ENCODE measurements around the gene SOST. TPM values are rescaled to one million over a fixed set of nuclear protein-coding genes. Genes with fewer than 3 reads are reported as not detected.
A peak's percentile ranks its signal among the peaks of the same experiment; 100 is the strongest.

SOST gene
- total and polyA plus RNA-seq, 2 donors (not counting 3 experiments of a cell fraction or from before 2014, with no cell fraction given), result not detected

- dilution Hi-C loops (cut with MboI; ENCODE audit: extremely low pct_ligation_motif_present, low sequenced_read_pairs) (no loop called here), intact Hi-C loops (cut with micrococcal nuclease) (loop anchor here (1.0 to 2.0 kb wide), 2 partner anchors 54 to 68 kb away; partner anchors contain the start of gene MPP3)
- ChIA-PET POLR2A (interaction anchor here (0.5 to 0.9 kb wide), 3 partner anchors 10 to 225 kb away, joined by 3 to 8 read pairs (median 3); no protein-coding TSS in a partner anchor), CTCF (interaction anchor here (1.6 to 4.5 kb wide), 3 partner anchors 12 to 548 kb away, joined by 3 to 27 read pairs (median 14); partner anchors contain the start of gene CD300LG)
- Histone ChIP-seq H3K79me2 (ENCODE audit: control insufficient read depth, insufficient read depth, low read length) (peaks cover 10% of the 10 kb centered on the region), H3K4me3 (replicated peaks in 1 of 3; ENCODE audit: insufficient read depth in 1 of 3, low read depth in 1 of 3, low read length in 3 of 3) (peak within 1 kb of the TSS; percentile 47 to 98 (median 63)), H2AFZ (ENCODE audit: low read depth, low read length) (peak within 1 kb of the TSS; percentile 74), H3K27me3 (ENCODE audit: control insufficient read depth in 2 of 2, insufficient read depth in 2 of 2, low read length in 2 of 2) (peaks cover 0 to 3% of the 10 kb centered on the region in 2 experiments), H3K4me1 (ENCODE audit: control insufficient read depth, extremely low read depth, insufficient read depth, low read length) (peaks cover 14% of the 10 kb centered on the region), H3K9me3 (replicated peaks; ENCODE audit: control insufficient read depth, insufficient read depth, low read length) (no peaks in the 10 kb centered on the region), H3K9ac (replicated peaks; ENCODE audit: extremely low read depth, insufficient read depth, low read length) (peak within 1 kb of the TSS; percentile 96), H3K9me1 (replicated peaks; ENCODE audit: control insufficient read depth, extremely low read depth, insufficient read depth, low read length) (no peaks in the 10 kb centered on the region), H3K4me2 (ENCODE audit: insufficient read depth, low read length) (peak within 1 kb of the TSS; percentile 62), H4K20me1 (replicated peaks; ENCODE audit: control insufficient read depth, extremely low read depth, insufficient read depth, low read length) (no peaks in the 10 kb centered on the region), H3K36me3 (ENCODE audit: control insufficient read depth in 2 of 2, extremely low read depth in 1 of 2, insufficient read depth in 2 of 2, low read length in 2 of 2) (peaks cover 8 to 11% of the 10 kb centered on the region in 2 experiments), H3K27ac (ENCODE audit: insufficient read depth, low read depth, low read length) (peak within 1 kb of the TSS; percentile 91)
- FAIRE-seq (peak; percentile 96), DNase-seq (ENCODE audit: low read depth, low spot score) (peak; percentile 89)
- BruUV-seq (replicated peaks), result TSS peak; percentile 72
- TF ChIP-seq GATA2 (IDR thresholded peaks at IDR 0.05; ENCODE audit: insufficient read depth, insufficient read length, low read depth, low read length) (no peak), POLR2AphosphoS5 (IDR thresholded peaks at IDR 0.05; ENCODE audit: insufficient read depth, low read depth, low read length) (peak; percentile 80), MAX (IDR thresholded peaks at IDR 0.05; ENCODE audit: insufficient read depth, insufficient read length) (peak; percentile 75), MYC (IDR thresholded peaks at IDR 0.05; ENCODE audit: low read depth, low read length) (peak; percentile 10), POLR2A (IDR thresholded peaks at IDR 0.05; ENCODE audit: low read depth, low read length) (peak; percentile 88), FOS (IDR thresholded peaks at IDR 0.05; ENCODE audit: borderline replicate concordance, insufficient read depth, low read length) (no peak), JUN (IDR thresholded peaks at IDR 0.05; ENCODE audit: borderline replicate concordance, insufficient read depth, insufficient read length, low read depth) (peak; percentile 24), CTCF (IDR thresholded peaks at IDR 0.05; ENCODE audit: extremely low read depth in 1 of 2, insufficient read depth in 1 of 2, low read depth in 1 of 2, low read length in 2 of 2) (no peak)
Observed at GRCh38 chr17:43778337-43779144, 19.9 kb upstream of the SOST start, which contains the start of gene DUSP3. Gene DUSP3, minus strand, starts transcription at chr17:43778977. Its CDS starts 53 bp downstream, at chr17:43778924.
